ENCODE measurements around the gene WASHC2A. TPM values are rescaled to one million over a fixed set of nuclear protein-coding genes. Genes with fewer than 3 reads are reported as not detected.
"Not testable (repeated sequence)": the region's sequence is repeated elsewhere in the genome, so short reads cannot be mapped to it uniquely, and the experiment has no call there.

WASHC2A gene
- total and polyA plus RNA-seq, 7 donors: 19.8 to 40.9 (median 30.6) TPM

GRCh38 chr10:50132322-50132721 is 64.6 kb downstream of the WASHC2A start:
- H3K27ac ChIP-seq; intact Hi-C loops (cut with DNase I); DNase-seq; H3K27me3 ChIP-seq; H3K9me3 ChIP-seq; H3K4me1 ChIP-seq; H3K4me3 ChIP-seq: not testable (repeated sequence)
- WGBS, 2 donors: 51 to 77% methylated on average over 6 of the region's 6 CpGs
- H3K36me3 ChIP-seq: peaks cover 0 to 38% (median 1%) of the 10 kb centered on the region in 4 donors

- H3K4me1 ChIP-seq; H3K27ac ChIP-seq; intact Hi-C loops (cut with DNase I); DNase-seq; H3K27me3 ChIP-seq; H3K9me3 ChIP-seq; H3K4me3 ChIP-seq: not testable (repeated sequence)
- peaks cover 0 to 38% (median 1%) of the 10 kb centered on the region in 4 donors for H3K36me3 ChIP-seq
- 93 to 94% methylated on average over 3 of the region's 3 CpGs for WGBS, 2 donors
These were observed 65.1 kb downstream of the WASHC2A start for GRCh38 chr10:50132841-50133240.

- H3K4me1 ChIP-seq; intact Hi-C loops (cut with DNase I); H3K4me3 ChIP-seq; H3K27me3 ChIP-seq; H3K36me3 ChIP-seq; H3K27ac ChIP-seq; H3K9me3 ChIP-seq; DNase-seq: not testable (repeated sequence)
- 51 to 55% methylated on average over 10 of the region's 10 CpGs for WGBS, 2 donors
These were observed 75.9 kb downstream of the WASHC2A start for GRCh38 chr10:50143512-50144174.

GRCh38 chr10:50145575-50145974 is 77.8 kb downstream of the WASHC2A start:
- H3K4me3 ChIP-seq; H3K27ac ChIP-seq; H3K36me3 ChIP-seq; DNase-seq; H3K9me3 ChIP-seq; H3K27me3 ChIP-seq; H3K4me1 ChIP-seq; intact Hi-C loops (cut with DNase I): not testable (repeated sequence)
- WGBS, 2 donors: 0% methylated on average over 1 of the region's 1 CpG

- Histone ChIP-seq H3K9me3 (no peaks in the 10 kb centered on the region), H3K27ac (no peak overlapping the region), H3K4me3 (peak overlapping the region in 1 of 4 donors; percentile 7), H3K36me3 (no peaks in the 10 kb centered on the region), H3K27me3 (peaks cover 0 to 5% (median 0%) of the 10 kb centered on the region in 3 donors), H3K4me1 (no peaks in the 10 kb centered on the region)
- TF ChIP-seq CTCF (IDR thresholded peaks at IDR 0.05): no peak
- TF ChIP-seq EP300 (IDR thresholded peaks at IDR 0.05): no peak
- TF ChIP-seq POLR2AphosphoS5 (IDR thresholded peaks at IDR 0.05): no peak
- TF ChIP-seq POLR2A (IDR thresholded peaks at IDR 0.05): no peak
- intact Hi-C loops (cut with DNase I): no loop called here
- 4 to 6% methylated on average over 34 of the region's 34 CpGs for WGBS, 2 donors
- DNase-seq: no peak
These were observed 85.1 kb downstream of the WASHC2A start for GRCh38 chr10:50152792-50153272.

- intact Hi-C loops (cut with DNase I); H3K4me1 ChIP-seq; H3K4me3 ChIP-seq; H3K27ac ChIP-seq; DNase-seq; H3K9me3 ChIP-seq; H3K27me3 ChIP-seq; H3K36me3 ChIP-seq: not testable (repeated sequence)
These were observed 90.1 kb downstream of the WASHC2A start for GRCh38 chr10:50157868-50158267.

- H3K4me3 ChIP-seq; DNase-seq; H3K27me3 ChIP-seq; H3K4me1 ChIP-seq; H3K36me3 ChIP-seq; H3K9me3 ChIP-seq; H3K27ac ChIP-seq; intact Hi-C loops (cut with DNase I): not testable (repeated sequence)
- 90% methylated on average over 2 of the region's 2 CpGs for WGBS, 2 donors
These were observed 92.1 kb downstream of the WASHC2A start for GRCh38 chr10:50159856-50160255.

GRCh38 chr10:50165038-50165437 is 97.3 kb downstream of the WASHC2A start:
- H3K4me3 ChIP-seq; H3K27ac ChIP-seq; H3K9me3 ChIP-seq; intact Hi-C loops (cut with DNase I); DNase-seq; H3K36me3 ChIP-seq; H3K27me3 ChIP-seq; H3K4me1 ChIP-seq: not testable (repeated sequence)
- 50 to 80% methylated on average over 2 of the region's 2 CpGs for WGBS, 2 donors

- H3K9me3 ChIP-seq; DNase-seq; H3K4me1 ChIP-seq; H3K27me3 ChIP-seq; H3K36me3 ChIP-seq; intact Hi-C loops (cut with DNase I); H3K4me3 ChIP-seq; H3K27ac ChIP-seq: not testable (repeated sequence)
- 69 to 82% methylated on average over 3 of the region's 3 CpGs for WGBS, 2 donors
These were observed 100.1 kb downstream of the WASHC2A start for GRCh38 chr10:50167833-50168232.

- H3K4me3 ChIP-seq; DNase-seq; H3K4me1 ChIP-seq; H3K36me3 ChIP-seq; H3K27ac ChIP-seq; H3K9me3 ChIP-seq; intact Hi-C loops (cut with DNase I); H3K27me3 ChIP-seq: not testable (repeated sequence)
- 35 to 53% methylated on average over 1 of the region's 1 CpG for WGBS, 2 donors
These were observed 101.8 kb downstream of the WASHC2A start for GRCh38 chr10:50169506-50169905.

GRCh38 chr10:50174788-50175525 is 107.2 kb downstream of the WASHC2A start:
- DNase-seq; H3K4me3 ChIP-seq; H3K36me3 ChIP-seq; H3K4me1 ChIP-seq; H3K27ac ChIP-seq; H3K9me3 ChIP-seq; H3K27me3 ChIP-seq; intact Hi-C loops (cut with DNase I): not testable (repeated sequence)
- 18 to 47% methylated on average over 3 of the region's 3 CpGs for WGBS, 2 donors
